Melanocyte of skin (primary cell): ENCODE data around the gene RIPK4. TPM values are rescaled to one million over a fixed set of nuclear protein-coding genes. Genes with fewer than 3 reads are reported as not detected.

Experiments
- small RNA-seq, 2 donors: library from RNA; depleted of rRNA; stranded (forward); fragments of <200 nt; gene quantifications; one replicate each; pipeline ENCODE3, GENCODE V24; 2012
- total RNA-seq, 2 donors: library from RNA; depleted of rRNA; stranded (reverse); fragments of >200 nt; gene quantifications; 2 replicates each; pipeline ENCODE4 v1.2.3, GENCODE V29; 2012

Gene RIPK4
- 100 to 1,000 TPM in 1 of 2 donors, 10 to 100 TPM in 1; 85.9 to 103 TPM for total RNA-seq

DNA sequence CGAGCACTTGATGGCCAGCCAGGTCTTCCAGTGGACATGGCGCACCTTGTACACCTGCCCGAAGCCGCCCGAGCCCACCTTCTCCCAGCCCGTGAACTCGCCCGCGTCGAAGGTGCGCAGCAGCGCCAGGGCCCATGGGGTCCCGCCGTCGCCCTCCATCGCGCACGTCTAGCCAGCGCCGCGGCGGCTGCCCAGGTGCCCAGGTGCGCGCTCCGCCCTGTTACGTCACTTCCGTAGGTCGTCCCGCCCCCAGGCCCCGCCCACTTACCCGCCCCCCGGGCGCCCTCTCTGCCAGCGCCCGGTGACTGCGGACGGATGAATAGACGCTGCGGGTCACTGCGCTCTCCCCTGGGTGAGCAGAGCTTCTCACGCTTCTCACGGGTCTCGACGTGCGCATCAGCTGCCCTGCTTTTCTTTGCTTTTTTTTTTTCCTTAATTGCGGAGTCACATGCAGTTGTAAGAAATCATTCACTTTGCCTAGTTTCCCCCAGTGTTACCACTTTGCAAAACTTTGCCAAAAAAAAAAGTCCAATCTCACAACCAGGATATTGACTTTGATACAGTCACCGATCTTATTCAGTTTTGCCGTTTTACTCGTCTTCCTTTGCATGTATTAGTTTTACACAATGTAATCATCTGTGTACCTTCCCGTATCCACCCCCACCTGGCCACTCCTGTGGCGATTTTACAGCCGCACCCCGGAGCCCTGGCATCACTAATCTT is at the start of gene RIPK4:
RIPK4 (minus strand) TSS at position 170 of the 723 bp plus-strand sequence; CDS start at position 159, 11 bp downstream.

Small RNA genes lying within 50 kb of the gene (small RNA-seq; reads per million reads assigned to genes)
- 0.41 to 0.47 reads per million in 2 donors for gene MIR6814

Other genes with a start within 250 kb of the RIPK4 start
- 1 to 10 TPM; 4.5 to 6.3 TPM for gene PRDM15, start 112.3 kb upstream of the RIPK4 start, total RNA-seq
- gene C2CD2, start 187.0 kb upstream of the RIPK4 start, total RNA-seq = 10 to 100 TPM; 11.7 to 16.7 TPM
- 10 to 100 TPM; 14.8 to 16.7 TPM for gene ZBTB21, start 243.3 kb upstream of the RIPK4 start, total RNA-seq